HepG2 (cell line): ENCODE results near the gene NET1. TPM values are rescaled to one million over a fixed set of nuclear protein-coding genes. Genes with fewer than 3 reads are reported as not detected.

Experiments used
- AKNA ChIP-seq: sonication (generic); formaldehyde crosslinking; IDR thresholded peaks from 2 replicates; pipeline ENCODE4 v1.4.0; 2020; ENCODE audit warnings: missing genetic modification reagents, borderline replicate concordance
- DDIT3 ChIP-seq: sonication (generic); formaldehyde crosslinking; IDR thresholded peaks from 2 replicates; pipeline ENCODE4 v1.4.0; 2020; ENCODE audit warnings: mild to moderate bottlenecking, missing genetic modification reagents
- FOXO1 ChIP-seq: sonication (generic); formaldehyde crosslinking; IDR thresholded peaks from 2 replicates; pipeline ENCODE4 v1.4.0; 2020; ENCODE audit warnings: missing genetic modification reagents
- HNF4A ChIP-seq: sonication (generic); formaldehyde crosslinking; IDR thresholded peaks from 2 replicates; pipeline ENCODE4 v1.4.0; 2020; ENCODE audit warnings: missing genetic modification reagents
- MIER3 ChIP-seq: IDR thresholded peaks from 2 replicates; pipeline ENCODE4 v1.6.1; 2016; ENCODE audit warnings: missing compliant biosample characterization, borderline replicate concordance
- MXD4 ChIP-seq: IDR thresholded peaks from 2 replicates; pipeline ENCODE4 v1.6.1; 2016; ENCODE audit warnings: mild to moderate bottlenecking, missing biosample characterization, missing genetic modification reagents
- POLR2A ChIP-seq, 2 experiments: IDR thresholded peaks; 2 replicates each; pipeline ENCODE4 v1.6.1; 2011; ENCODE audit warnings: low read depth in 2 of 2, low read length in 2 of 2, mild to moderate bottlenecking in 1 of 2, moderate library complexity in 1 of 2; ENCODE audit not compliant: insufficient read depth in 1 of 2
- SMC3 ChIP-seq: IDR thresholded peaks from 2 replicates; pipeline ENCODE4 v1.6.1; 2011; ENCODE audit warnings: low read length, improper control_type of control experiment
- SOX13 ChIP-seq, 3 experiments: fragments of 450-650 bp in 1 of 3; sonication (generic) in 1 of 3; formaldehyde crosslinking in 1 of 3; IDR thresholded peaks in 2 of 3; conservative IDR thresholded peaks in 1 of 3; 2 replicates each; pipeline versions ENCODE4 v1.5.0 to v1.6.1; 2016 to 2020; ENCODE audit warnings: antibody characterized with exemption in 1 of 3, mild to moderate bottlenecking in 1 of 3, missing compliant biosample characterization in 1 of 3, missing genetic modification reagents in 1 of 3, moderate library complexity in 1 of 3
- SRY ChIP-seq: sonication (generic); formaldehyde crosslinking; IDR thresholded peaks from 2 replicates; pipeline ENCODE4 v1.8.0; 2022; ENCODE audit warnings: mild to moderate bottlenecking, missing genetic modification reagents
- ZBTB1 ChIP-seq: sonication (generic); formaldehyde crosslinking; IDR thresholded peaks from 2 replicates; pipeline ENCODE4 v1.4.0; 2020; ENCODE audit warnings: missing genetic modification reagents, borderline replicate concordance
- ZBTB4 ChIP-seq: sonication (generic); formaldehyde crosslinking; IDR thresholded peaks from 2 replicates; pipeline ENCODE4 v1.4.0; 2020; ENCODE audit warnings: missing genetic modification reagents, mild to moderate bottlenecking, borderline replicate concordance
- ZFP36L1 ChIP-seq: sonication (generic); formaldehyde crosslinking; IDR thresholded peaks from 2 replicates; pipeline ENCODE4 v1.8.0; 2022; ENCODE audit warnings: mild to moderate bottlenecking, missing genetic modification reagents, moderate library complexity
- ZFP36L2 ChIP-seq: sonication (generic); formaldehyde crosslinking; IDR thresholded peaks from 2 replicates; pipeline ENCODE4 v1.4.0; 2020; ENCODE audit warnings: missing genetic modification reagents
- ZNF451 ChIP-seq: sonication (generic); formaldehyde crosslinking; IDR thresholded peaks from 2 replicates; pipeline ENCODE4 v1.5.0; 2020; ENCODE audit warnings: mild to moderate bottlenecking, missing genetic modification reagents
- ZNF558 ChIP-seq: sonication (generic); formaldehyde crosslinking; IDR thresholded peaks from 2 replicates; pipeline ENCODE4 v1.9.0; 2022; ENCODE audit warnings: mild to moderate bottlenecking, missing genetic modification reagents, borderline replicate concordance
- polyA plus RNA-seq, 8 experiments: library from polyadenylated mRNA; depleted of rRNA in 3 of 8; stranded (reverse) in 7 of 8; unstranded in 1 of 8; fragments of >200 nt; fragmentation: Illumina TruSeq in 4 of 8; extraction: Trizol in 4 of 8; gene quantifications; 2 replicates each; pipeline versions ENCODE4 v1.2.1 to v1.2.3, GENCODE V29; 2011 to 2016; ENCODE audit warnings: low read depth in 4 of 8, missing spikeins in 1 of 8, mixed read lengths in 1 of 8; ENCODE audit not compliant: insufficient read depth in 1 of 8
- total RNA-seq, 5 experiments: library from RNA; depleted of rRNA; stranded (reverse); fragments of >200 nt; fragmentation: Illumina TruSeq; extraction: Trizol; gene quantifications; 2 replicates each; pipeline ENCODE4 v1.2.3, GENCODE V29; 2016; ENCODE audit warnings: low read depth in 1 of 5
- TF ChIP-seq, protein P1 (sequence below): sonication (generic); formaldehyde crosslinking; IDR thresholded peaks from 2 replicates; pipeline ENCODE4 v1.4.0; 2020; ENCODE audit warnings: mild to moderate bottlenecking, missing genetic modification reagents
- TF ChIP-seq, protein P2 (sequence below): IDR thresholded peaks from 2 replicates; pipeline ENCODE4 v1.6.1; 2012; ENCODE audit warnings: low read depth, low read length, improper control_type of control experiment

Gene NET1
- total and polyA plus RNA-seq, 2 of the 13 experiments (the other 11 are each of a cell fraction or from before 2014, with no cell fraction given) = 48.1 to 65.8 TPM

- no peak for TF ChIP-seq MIER3 (CRISPR knock-in tag)
- peak; percentile 70 for TF ChIP-seq FOXO1 (CRISPR knock-in tag)
- TF ChIP-seq, protein P1, sequence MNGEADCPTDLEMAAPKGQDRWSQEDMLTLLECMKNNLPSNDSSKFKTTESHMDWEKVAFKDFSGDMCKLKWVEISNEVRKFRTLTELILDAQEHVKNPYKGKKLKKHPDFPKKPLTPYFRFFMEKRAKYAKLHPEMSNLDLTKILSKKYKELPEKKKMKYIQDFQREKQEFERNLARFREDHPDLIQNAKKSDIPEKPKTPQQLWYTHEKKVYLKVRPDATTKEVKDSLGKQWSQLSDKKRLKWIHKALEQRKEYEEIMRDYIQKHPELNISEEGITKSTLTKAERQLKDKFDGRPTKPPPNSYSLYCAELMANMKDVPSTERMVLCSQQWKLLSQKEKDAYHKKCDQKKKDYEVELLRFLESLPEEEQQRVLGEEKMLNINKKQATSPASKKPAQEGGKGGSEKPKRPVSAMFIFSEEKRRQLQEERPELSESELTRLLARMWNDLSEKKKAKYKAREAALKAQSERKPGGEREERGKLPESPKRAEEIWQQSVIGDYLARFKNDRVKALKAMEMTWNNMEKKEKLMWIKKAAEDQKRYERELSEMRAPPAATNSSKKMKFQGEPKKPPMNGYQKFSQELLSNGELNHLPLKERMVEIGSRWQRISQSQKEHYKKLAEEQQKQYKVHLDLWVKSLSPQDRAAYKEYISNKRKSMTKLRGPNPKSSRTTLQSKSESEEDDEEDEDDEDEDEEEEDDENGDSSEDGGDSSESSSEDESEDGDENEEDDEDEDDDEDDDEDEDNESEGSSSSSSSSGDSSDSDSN (CRISPR knock-in tag) = no peak
- no peak for TF ChIP-seq SRY (CRISPR knock-in tag)
- no peak for TF ChIP-seq AKNA
- no peak for TF ChIP-seq SOX13 (IDR thresholded peaks at IDR 0.05)
- peak in 1 of 2 experiments; percentile 42; a peak in 1 of 4 replicates for TF ChIP-seq SOX13 (CRISPR knock-in tag; conservative IDR thresholded peaks at IDR 0.05 in 1 of 2, IDR thresholded peaks at IDR 0.05 in 1 of 2)
- no peak for TF ChIP-seq ZBTB1 (CRISPR knock-in tag)
- no peak for TF ChIP-seq POLR2A (IDR thresholded peaks at IDR 0.05; ENCODE audit: insufficient read depth in 1 of 2, low read depth in 2 of 2, low read length in 2 of 2)
- TF ChIP-seq ZFP36L1 (CRISPR knock-in tag) = no peak
- no peak for TF ChIP-seq SMC3
- TF ChIP-seq, protein P2, sequence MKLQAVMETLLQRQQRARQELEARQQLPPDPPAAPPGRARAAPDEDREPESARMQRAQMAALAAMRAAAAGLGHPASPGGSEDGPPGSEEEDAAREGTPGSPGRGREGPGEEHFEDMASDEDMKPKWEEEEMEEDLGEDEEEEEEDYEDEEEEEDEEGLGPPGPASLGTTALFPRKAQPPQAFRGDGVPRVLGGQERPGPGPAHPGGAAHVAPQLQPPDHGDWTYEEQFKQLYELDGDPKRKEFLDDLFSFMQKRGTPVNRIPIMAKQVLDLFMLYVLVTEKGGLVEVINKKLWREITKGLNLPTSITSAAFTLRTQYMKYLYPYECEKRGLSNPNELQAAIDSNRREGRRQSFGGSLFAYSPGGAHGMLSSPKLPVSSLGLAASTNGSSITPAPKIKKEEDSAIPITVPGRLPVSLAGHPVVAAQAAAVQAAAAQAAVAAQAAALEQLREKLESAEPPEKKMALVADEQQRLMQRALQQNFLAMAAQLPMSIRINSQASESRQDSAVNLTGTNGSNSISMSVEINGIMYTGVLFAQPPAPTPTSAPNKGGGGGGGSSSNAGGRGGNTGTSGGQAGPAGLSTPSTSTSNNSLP = no peak
- TF ChIP-seq ZNF451 (CRISPR knock-in tag) = no peak
- TF ChIP-seq ZNF558 (CRISPR knock-in tag) = no peak
- peak; percentile 41; the same call in 1 of the 2 replicates for TF ChIP-seq HNF4A (CRISPR knock-in tag)
- no peak for TF ChIP-seq DDIT3 (CRISPR knock-in tag)
- no peak for TF ChIP-seq ZBTB4
- TF ChIP-seq ZFP36L2 (CRISPR knock-in tag) = no peak
- TF ChIP-seq MXD4 (CRISPR knock-in tag) = no peak
Measured at GRCh38 chr10:5493691-5494090, 81.3 kb downstream of the NET1 start (continued).
